Fibroblast of skin of back (primary cell): ENCODE data around the gene NAGLU.

ENCODE experiments used
- DNase-seq: peaks from one replicate; pipeline ENCODE4 v3.0.0-alpha.2; 2013

The NAGLU gene

GRCh38 chr17:42565523-42566214, 29.6 kb downstream of the NAGLU start:
- no peak for DNase-seq

- DNase-seq = no peak
These were observed 30.3 kb downstream of the NAGLU start for GRCh38 chr17:42566215-42566882.

DNA sequence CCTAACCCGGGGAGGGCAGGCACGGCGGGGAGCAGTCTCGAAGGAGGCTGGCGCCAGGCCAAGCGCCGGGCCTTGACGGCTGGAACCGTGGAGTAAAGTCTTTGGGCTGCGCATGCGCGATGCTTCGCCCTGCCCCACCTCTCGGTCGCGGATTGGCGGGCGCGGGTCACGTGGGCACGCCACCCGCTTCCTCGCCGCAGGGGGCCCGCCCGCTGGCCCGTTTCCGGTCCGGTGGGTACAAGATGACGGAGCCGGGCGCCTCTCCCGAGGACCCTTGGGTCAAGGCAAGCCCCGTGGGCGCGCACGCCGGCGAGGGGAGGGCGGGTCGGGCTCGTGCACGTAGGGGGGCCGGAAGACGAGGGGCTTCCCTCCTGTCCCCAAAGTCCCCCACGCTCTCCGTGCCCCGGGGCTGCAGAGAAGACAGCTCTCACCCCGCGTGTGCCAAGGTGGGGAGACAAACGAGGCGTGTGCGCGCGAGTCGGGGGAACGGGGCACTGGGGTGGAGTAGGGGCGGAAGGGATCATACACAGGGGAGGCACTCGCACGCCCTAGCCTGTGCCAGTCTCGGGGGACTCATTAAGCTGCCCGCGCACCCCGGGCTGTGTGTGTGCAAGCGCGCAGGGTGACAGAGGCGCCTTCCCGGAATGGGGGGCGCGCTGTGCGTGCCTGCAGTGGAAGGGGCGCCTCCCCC, 31.0 kb downstream of the NAGLU start, which contains the start of gene MLX:
TSS of gene MLX (plus strand) at position 218 of the 691 bp plus-strand sequence. CDS start at position 243, 25 bp downstream.
- DNase-seq = peak; percentile 87

DNA sequence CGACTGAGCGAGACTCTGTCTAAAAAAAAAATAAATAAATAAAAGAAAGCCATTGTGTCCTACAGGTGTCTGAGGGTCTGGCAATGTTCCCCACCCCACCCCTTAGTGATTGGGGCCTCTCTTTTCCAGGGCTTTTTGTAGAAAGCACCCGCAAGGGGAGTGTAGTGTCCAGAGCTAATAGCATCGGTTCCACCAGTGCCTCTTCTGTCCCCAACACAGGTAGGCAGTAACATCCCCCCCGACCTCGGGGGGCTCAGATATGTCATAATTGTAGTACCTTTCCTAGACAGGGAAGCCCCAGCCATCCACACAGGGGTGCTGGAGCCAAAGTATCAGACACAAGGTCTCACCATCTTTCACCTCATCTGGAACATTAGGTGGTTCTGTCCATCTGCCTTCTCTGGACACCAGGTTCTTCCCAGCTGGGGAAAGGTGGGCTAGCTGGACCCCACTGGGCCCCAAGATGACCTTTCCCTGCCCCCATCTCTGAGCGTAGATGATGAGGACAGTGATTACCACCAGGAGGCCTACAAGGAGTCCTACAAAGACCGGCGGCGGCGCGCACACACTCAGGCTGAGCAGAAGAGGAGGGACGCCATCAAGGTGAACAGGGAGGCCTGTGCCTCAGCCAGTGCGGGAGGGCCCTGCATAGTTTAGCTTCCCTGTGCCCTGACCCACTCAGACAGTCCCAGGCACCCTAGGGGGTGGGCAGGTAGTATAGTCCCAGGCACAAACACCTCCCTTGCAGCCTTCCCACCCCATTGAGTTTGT, 32.5 kb downstream of the NAGLU start:
- DNase-seq = no peak

DNA sequence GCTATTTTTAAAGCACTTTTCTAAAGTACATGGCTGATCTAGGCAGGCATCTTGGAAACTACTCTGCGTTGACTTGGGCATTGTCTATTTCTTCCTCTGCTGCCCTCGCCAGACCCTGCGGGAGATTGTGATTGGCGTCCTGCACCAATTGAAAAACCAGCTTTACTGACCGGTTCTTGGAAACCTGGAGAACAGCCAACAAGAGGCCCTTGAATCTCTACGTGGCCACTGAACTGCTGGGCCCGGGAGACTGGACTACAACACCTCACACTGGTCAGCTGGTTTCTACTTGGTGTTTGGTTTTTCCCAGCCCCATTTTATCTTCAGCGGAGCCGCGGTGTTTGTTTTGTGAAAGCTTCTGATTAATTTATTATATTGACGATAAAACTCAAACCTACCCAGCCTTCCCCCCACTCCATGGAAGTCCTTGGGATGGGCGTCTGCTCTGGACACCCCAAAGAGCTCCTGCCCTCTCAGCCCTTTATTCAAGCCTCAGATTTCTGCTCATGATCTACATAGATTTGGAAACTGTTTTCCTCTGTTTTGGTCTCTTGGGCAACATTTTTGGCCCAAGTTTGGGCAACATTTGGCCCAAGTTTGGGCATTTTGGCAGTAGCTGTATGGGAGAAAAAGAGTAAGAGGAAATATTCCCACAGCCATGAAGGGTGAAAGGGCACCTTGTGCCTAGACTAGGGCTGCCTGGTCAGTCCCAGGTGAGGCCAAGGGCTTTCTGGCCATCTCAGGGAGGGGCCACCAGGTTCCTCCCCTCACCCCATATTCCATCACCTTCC, 35.6 kb downstream of the NAGLU start:
- DNase-seq = no peak

DNA sequence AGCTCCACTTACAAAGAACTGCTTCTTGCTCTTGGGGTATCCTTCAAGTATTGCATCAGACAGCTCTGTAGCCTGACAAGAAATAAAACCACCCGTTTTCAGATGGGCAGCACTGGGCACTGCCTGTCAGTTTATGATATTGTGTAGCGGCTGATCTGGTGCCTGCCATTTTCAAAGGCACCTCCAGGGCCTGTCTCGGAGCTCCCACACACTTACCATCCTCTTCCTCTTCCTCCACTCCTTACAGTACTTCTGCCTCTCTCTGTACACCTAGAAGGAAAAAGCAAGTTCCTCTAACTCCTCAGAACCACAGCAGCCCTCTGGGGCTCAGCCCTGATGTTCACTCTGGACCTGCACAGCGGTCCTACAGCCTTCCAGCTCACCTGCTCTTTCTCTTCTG, 37.1 kb downstream of the NAGLU start:
- no peak for DNase-seq

GRCh38 chr17:42574463-42574862, 38.4 kb downstream of the NAGLU start:
- DNase-seq = no peak

GRCh38 chr17:42577140-42577531, 41.1 kb downstream of the NAGLU start:
- no peak for DNase-seq

DNA sequence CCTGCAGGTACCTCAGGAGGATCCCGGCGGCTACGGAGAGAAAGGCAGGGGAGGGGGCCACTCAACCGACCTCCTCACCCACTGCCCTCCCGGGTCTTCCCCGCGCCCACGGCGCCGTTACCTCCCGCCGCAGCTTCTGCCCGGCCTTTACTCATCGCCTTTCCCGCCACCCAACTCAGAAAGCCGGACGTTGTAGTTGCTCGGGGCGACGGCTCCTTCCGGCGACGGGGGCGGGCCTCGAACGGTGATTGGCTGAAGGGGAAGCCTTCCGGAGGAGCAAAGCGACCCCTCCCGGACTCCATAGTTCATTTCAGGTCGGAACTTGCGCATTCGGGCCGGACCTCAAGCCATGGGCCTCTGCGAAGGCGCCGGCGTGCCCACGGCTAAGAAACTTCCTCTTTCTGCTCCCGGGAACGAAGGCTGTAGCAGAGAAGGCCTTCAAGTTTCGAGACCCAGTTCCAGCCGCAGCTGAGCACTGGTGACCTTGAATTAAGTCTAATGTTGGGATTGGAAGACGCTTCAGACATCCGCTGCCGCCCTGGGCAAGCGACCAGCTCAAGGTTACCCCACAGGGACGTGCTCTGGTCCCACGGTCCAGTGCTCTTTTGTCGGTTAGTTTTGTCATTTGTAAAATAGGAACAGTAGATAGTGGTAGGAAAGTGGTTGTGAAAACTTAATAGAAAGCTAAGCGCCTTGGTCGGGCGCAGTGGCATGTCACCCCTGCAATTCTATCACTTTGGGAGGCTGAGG, 41.7 kb downstream of the NAGLU start, which contains the start of gene PSMC3IP:
TSS of gene PSMC3IP (minus strand) at position 198 of the 750 bp plus-strand sequence. CDS start at position 155, 43 bp downstream.
- DNase-seq = peak; percentile 95

- DNase-seq = peak; percentile 72
These were observed 42.3 kb downstream of the NAGLU start for GRCh38 chr17:42578282-42578869.

GRCh38 chr17:42579794-42580551, 43.9 kb downstream of the NAGLU start:
- no peak for DNase-seq

- no peak for DNase-seq
These were observed 45.8 kb downstream of the NAGLU start for GRCh38 chr17:42581744-42582270.

- DNase-seq = no peak
These were observed 48.8 kb downstream of the NAGLU start for GRCh38 chr17:42584880-42585279.

DNA sequence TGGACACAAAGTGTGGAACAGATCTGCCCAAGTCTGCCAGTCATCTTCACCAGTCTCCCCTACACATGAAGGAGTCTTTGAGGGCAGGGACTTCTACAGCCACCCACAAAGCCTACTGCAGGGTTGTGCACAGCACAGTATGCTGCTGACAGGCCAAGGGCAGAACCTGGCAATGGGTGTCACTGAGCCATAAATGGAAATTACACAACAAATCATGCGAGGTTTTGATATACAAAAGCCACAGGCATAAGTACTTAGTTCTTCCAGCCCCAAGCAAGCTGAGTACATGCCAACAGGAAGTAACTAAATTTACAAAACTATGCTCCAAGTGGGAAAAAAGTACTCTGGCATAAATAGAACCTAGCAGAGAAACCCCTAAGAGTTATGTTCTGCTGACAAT, 49.3 kb downstream of the NAGLU start:
- DNase-seq = no peak

DNA sequence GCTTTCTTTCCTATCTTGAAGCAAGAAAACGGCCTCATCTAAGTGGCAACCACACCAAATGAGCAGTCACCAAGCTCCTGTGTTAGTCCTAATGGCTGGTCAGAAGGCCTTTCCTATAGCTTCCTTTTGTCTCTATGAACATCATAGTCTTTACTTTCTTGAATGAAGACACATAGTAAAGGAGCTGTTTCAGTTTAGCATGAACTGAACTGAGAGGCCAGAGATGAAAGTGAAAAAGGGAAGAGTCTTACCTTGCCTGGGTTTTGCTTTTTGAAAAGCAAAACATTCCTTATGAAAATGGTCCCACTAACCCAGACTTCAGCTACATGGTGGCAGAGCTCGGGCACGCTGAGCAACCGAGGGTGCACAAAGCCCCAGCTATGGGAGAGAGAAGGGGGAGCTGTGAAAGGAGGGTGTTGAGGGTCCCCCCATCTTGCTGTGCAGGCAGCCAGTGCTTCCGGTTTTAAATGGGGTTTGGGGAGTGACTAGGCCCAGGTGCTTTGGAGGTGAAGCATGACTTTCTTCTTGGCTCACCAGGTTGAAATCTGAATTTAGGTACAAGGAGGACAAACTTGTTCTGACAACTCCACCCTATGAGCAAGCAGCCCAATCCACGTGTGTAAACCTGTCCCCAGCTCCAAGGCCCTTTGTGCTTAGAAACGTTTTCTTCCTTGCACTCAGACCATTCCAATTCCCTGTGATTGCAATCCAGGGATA, 50.6 kb downstream of the NAGLU start:
- no peak for DNase-seq

DNA sequence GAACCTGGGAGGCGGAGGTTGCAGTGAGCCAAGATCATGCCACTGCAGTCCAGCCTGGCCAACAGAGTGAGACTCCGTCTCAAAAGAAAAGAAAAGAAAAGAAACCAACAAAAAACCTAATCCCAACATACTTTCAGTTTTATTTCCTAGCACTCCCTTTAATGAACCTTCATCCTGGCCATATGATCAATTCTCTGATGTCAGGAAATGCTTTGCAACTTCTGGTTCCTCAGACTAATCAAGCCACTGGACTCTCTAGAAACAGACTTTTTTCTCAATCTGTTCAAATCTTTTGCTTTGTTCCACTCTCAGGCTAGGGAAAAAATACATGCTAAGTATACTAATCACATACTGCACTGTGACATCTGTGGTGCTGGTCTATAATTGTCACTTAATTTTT, 54.8 kb downstream of the NAGLU start:
- no peak for DNase-seq

- DNase-seq = no peak
These were observed 55.4 kb downstream of the NAGLU start for GRCh38 chr17:42591411-42591810.
